Prostate gland (tissue), 2 donors: ENCODE results near the gene PARK7.

Experiments
- CTCF ChIP-seq, 4 experiments: fragments of 200-600 bp in 2 of 4; fragments of 450-650 bp in 2 of 4; sonication (generic) in 2 of 4; IDR thresholded peaks; 1 replicate in 3 of 4; 2 replicates in 1 of 4; pipeline ENCODE4 v1.5.1; 2016 to 2019; ENCODE audit warnings: antibody characterized with exemption in 4 of 4, mild to moderate bottlenecking in 2 of 4, moderate library complexity in 2 of 4
- POLR2A ChIP-seq: fragments of 450-650 bp; IDR thresholded peaks from one replicate; pipeline ENCODE4 v1.6.1; 2016; ENCODE audit warnings: antibody characterized with exemption, mild to moderate bottlenecking
- POLR2AphosphoS5 ChIP-seq: sonication (generic); formaldehyde crosslinking; IDR thresholded peaks from one replicate; pipeline ENCODE4 v1.6.1; 2017; ENCODE audit warnings: antibody characterized with exemption

GRCh38 chr1:8011923-8012858 lies 50.7 kb downstream of the PARK7 start:
- TF ChIP-seq POLR2AphosphoS5, result no peak
- TF ChIP-seq CTCF (IDR thresholded peaks at IDR 0.05), result no peak
- TF ChIP-seq POLR2A, result no peak
